HG02798 (cell line): Measurements from ENCODE around the gene APOLD1.
"Not testable (repeated sequence)": the region's sequence is repeated elsewhere in the genome, so short reads cannot be mapped to it uniquely, and the experiment has no call there.

ENCODE experiments used
- ATAC-seq: cut with Tn5 transposase; IDR thresholded peaks from one replicate; pipeline ENCODE4 v1.9.1; 2021; ENCODE audit warnings: mild to moderate bottlenecking; ENCODE audit not compliant: unreplicated experiment, poor library complexity

The APOLD1 gene

GRCh38 chr12:12784911-12785814 lies at the start of gene APOLD1:
TSS of gene APOLD1 (plus strand) at chr12:12785659. CDS start at chr12:12785692, 33 bp downstream.
- ATAC-seq, result no peak

GRCh38 chr12:12736759-12737676 lies 48.4 kb upstream of the APOLD1 start:
- peak; percentile 77 for ATAC-seq

- not testable (repeated sequence) for ATAC-seq
Observed at GRCh38 chr12:12738152-12738551, 47.3 kb upstream of the APOLD1 start.

GRCh38 chr12:12741660-12742059 lies 43.8 kb upstream of the APOLD1 start:
- no peak for ATAC-seq

- no peak for ATAC-seq
Observed at GRCh38 chr12:12744546-12745305, 40.7 kb upstream of the APOLD1 start.

GRCh38 chr12:12745576-12746211 lies 39.8 kb upstream of the APOLD1 start:
- no peak for ATAC-seq

GRCh38 chr12:12747278-12747677 lies 38.2 kb upstream of the APOLD1 start:
- ATAC-seq, result no peak

- no peak for ATAC-seq
Observed at GRCh38 chr12:12748044-12748443, 37.4 kb upstream of the APOLD1 start.

GRCh38 chr12:12749433-12749832 lies 36.0 kb upstream of the APOLD1 start:
- ATAC-seq, result no peak

GRCh38 chr12:12755923-12756322 lies 29.5 kb upstream of the APOLD1 start:
- ATAC-seq, result no peak

GRCh38 chr12:12757121-12757520 lies 28.3 kb upstream of the APOLD1 start:
- ATAC-seq, result no peak

GRCh38 chr12:12759234-12759915 lies 26.1 kb upstream of the APOLD1 start:
- ATAC-seq, result no peak

GRCh38 chr12:12764824-12765223 lies 20.6 kb upstream of the APOLD1 start:
- ATAC-seq, result no peak

- ATAC-seq, result no peak
Observed at GRCh38 chr12:12770262-12770661, 15.2 kb upstream of the APOLD1 start.

GRCh38 chr12:12774791-12775190 lies 10.7 kb upstream of the APOLD1 start:
- ATAC-seq, result no peak

- no peak for ATAC-seq
Observed at GRCh38 chr12:12776261-12776660, 9.2 kb upstream of the APOLD1 start.

GRCh38 chr12:12777092-12777491 lies 8.4 kb upstream of the APOLD1 start:
- no peak for ATAC-seq

- ATAC-seq, result no peak
Observed at GRCh38 chr12:12779007-12779406, 6.5 kb upstream of the APOLD1 start.

GRCh38 chr12:12779529-12779928 lies 5.9 kb upstream of the APOLD1 start:
- no peak for ATAC-seq
